Stomach (tissue), 4 donors: ENCODE measurements around the gene HEATR3.

ENCODE experiments used
- CTCF ChIP-seq, 7 experiments: fragments of 450-650 bp in 4 of 7; fragments of 200-600 bp in 3 of 7; sonication (generic) in 3 of 7; IDR thresholded peaks; one replicate each; pipeline ENCODE4 v1.5.1; 2016 to 2019; ENCODE audit warnings: antibody characterized with exemption in 7 of 7, control low read depth in 2 of 7, mild to moderate bottlenecking in 1 of 7
- EP300 ChIP-seq: sonication (generic); formaldehyde crosslinking; IDR thresholded peaks from one replicate; pipeline ENCODE4 v1.6.1; 2017; ENCODE audit warnings: antibody characterized with exemption
- POLR2A ChIP-seq, 4 donors: fragments of 450-650 bp; IDR thresholded peaks; one replicate each; pipeline ENCODE4 v1.6.1; 2016; ENCODE audit warnings: antibody characterized with exemption in 4 of 4, control low read depth in 2 of 4, mild to moderate bottlenecking in 1 of 4, moderate library complexity in 1 of 4

GRCh38 chr16:50024684-50025536, 40.9 kb upstream of the HEATR3 start, which contains the start of gene CNEP1R1:
- peak in 6 of 7 experiments; percentile 13 to 100 (median 100) for TF ChIP-seq CTCF (IDR thresholded peaks at IDR 0.05)
- no peak for TF ChIP-seq POLR2A (IDR thresholded peaks at IDR 0.05)
- TF ChIP-seq EP300: no peak
